Neuronal stem cell (in vitro differentiated cells): ENCODE results near the gene DDX3X.
A peak's percentile ranks its signal among the peaks of the same experiment; 100 is the strongest.

Experiments used
- DNase-seq: peaks from one replicate; pipeline ENCODE4 v3.0.0-alpha.2; 2013; ENCODE audit warnings: low spot score
- H2AFZ ChIP-seq: one replicate; pipeline ENCODE4 v1.6.1; 2013; ENCODE audit warnings: mild to moderate bottlenecking, low read length, inconsistent platforms
- H2AK5ac ChIP-seq: 2 replicates; pipeline ENCODE4 v1.6.1; 2013; ENCODE audit warnings: low read depth, mild to moderate bottlenecking, inconsistent platforms, low read length, moderate library complexity, mixed read lengths
- H2BK120ac ChIP-seq: 2 replicates; pipeline ENCODE4 v1.6.1; 2013; ENCODE audit warnings: low read depth, mild to moderate bottlenecking, inconsistent platforms, low read length, moderate library complexity, mixed read lengths
- H2BK12ac ChIP-seq: one replicate; pipeline ENCODE4 v1.6.1; 2013; ENCODE audit warnings: low read length, inconsistent platforms
- H2BK15ac ChIP-seq: 2 replicates; pipeline ENCODE4 v1.6.1; 2013; ENCODE audit warnings: mild to moderate bottlenecking, low read length, inconsistent platforms, mixed read lengths
- H2BK5ac ChIP-seq: one replicate; pipeline ENCODE4 v1.6.1; 2013; ENCODE audit warnings: inconsistent platforms, mild to moderate bottlenecking, low read length, moderate library complexity
- H3K14ac ChIP-seq: one replicate; pipeline ENCODE4 v1.6.1; 2013; ENCODE audit warnings: low read length, inconsistent platforms
- H3K18ac ChIP-seq: 2 replicates; pipeline ENCODE4 v1.6.1; 2013; ENCODE audit warnings: low read length, inconsistent platforms
- H3K23ac ChIP-seq: 2 replicates; pipeline ENCODE4 v1.6.1; 2013; ENCODE audit warnings: low read depth, mild to moderate bottlenecking, mixed read lengths, low read length, inconsistent platforms; ENCODE audit not compliant: poor library complexity
- H3K27ac ChIP-seq: replicated peaks from 3 replicates; pipeline ENCODE4 v1.5.1; 2013; ENCODE audit warnings: low read length, inconsistent platforms
- H3K27me3 ChIP-seq, 3 experiments: 2 replicates each; pipeline ENCODE4 v1.6.1; 2013; ENCODE audit warnings: low read length in 3 of 3, mild to moderate bottlenecking in 2 of 3, inconsistent platforms in 1 of 3, low read depth in 1 of 3, mixed read lengths in 1 of 3, moderate library complexity in 1 of 3; ENCODE audit not compliant: control insufficient read depth in 3 of 3, insufficient read depth in 3 of 3
- H3K36me3 ChIP-seq, 2 donors: replicated peaks in 1 of 2; 2 replicates each; pipeline ENCODE4 v1.6.1; 2013; ENCODE audit warnings: low read length in 2 of 2; ENCODE audit not compliant: control insufficient read depth in 2 of 2, insufficient read depth in 2 of 2
- H3K4ac ChIP-seq: 2 replicates; pipeline ENCODE4 v1.6.1; 2013; ENCODE audit warnings: inconsistent platforms, mild to moderate bottlenecking, low read length, moderate library complexity
- H3K4me1 ChIP-seq, 2 donors: 1 replicate in 1 of 2; 2 replicates in 1 of 2; pipeline ENCODE4 v1.6.1; 2013; ENCODE audit warnings: low read length in 2 of 2, low read depth in 1 of 2; ENCODE audit not compliant: control insufficient read depth in 2 of 2, insufficient read depth in 1 of 2
- H3K4me2 ChIP-seq: one replicate; pipeline ENCODE4 v1.6.1; 2013; ENCODE audit warnings: mild to moderate bottlenecking, low read length, inconsistent platforms; ENCODE audit not compliant: insufficient read depth, poor library complexity, severe bottlenecking
- H3K4me3 ChIP-seq, 2 donors: 2 replicates each; pipeline ENCODE4 v1.5.1; 2013; ENCODE audit warnings: low read length in 2 of 2, mild to moderate bottlenecking in 2 of 2, inconsistent platforms in 1 of 2, moderate library complexity in 1 of 2
- H3K79me1 ChIP-seq: one replicate; pipeline ENCODE4 v1.6.1; 2013; ENCODE audit warnings: low read depth, mild to moderate bottlenecking, inconsistent platforms, low read length, moderate library complexity
- H3K9ac ChIP-seq: one replicate; pipeline ENCODE4 v1.6.1; 2013; ENCODE audit warnings: mild to moderate bottlenecking, low read depth, low read length, inconsistent platforms; ENCODE audit not compliant: poor library complexity
- H3K9me3 ChIP-seq, 2 donors: replicated peaks in 1 of 2; 2 replicates each; pipeline versions ENCODE3 to v1.6.1; 2013; ENCODE audit warnings: low read length in 2 of 2, mild to moderate bottlenecking in 2 of 2, inconsistent platforms in 1 of 2, low read depth in 1 of 2, mixed read lengths in 1 of 2, moderate library complexity in 1 of 2; ENCODE audit not compliant: control insufficient read depth in 2 of 2, insufficient read depth in 1 of 2
- H4K8ac ChIP-seq: one replicate; pipeline ENCODE4 v1.6.1; 2013; ENCODE audit warnings: low read depth, mild to moderate bottlenecking, inconsistent platforms, low read length, moderate library complexity
- H4K91ac ChIP-seq: one replicate; pipeline ENCODE4 v1.6.1; 2013; ENCODE audit warnings: low read length, low read depth, mild to moderate bottlenecking, inconsistent platforms; ENCODE audit not compliant: poor library complexity
- WGBS, 2 donors: extraction: QIAGEN DNeasy Blood & Tissue Kit; methylation state at CpG; one replicate each; pipeline ENCODE4 v1.1.7; 2013; ENCODE audit warnings: missing lambda C conversion rate in 2 of 2, mixed read lengths in 1 of 2; ENCODE audit not compliant: insufficient read length in 2 of 2, insufficient replicate concordance in 1 of 2; ENCODE audit errors: extremely low coverage in 2 of 2; 5-methylcytosine and 5-hydroxymethylcytosine counted together

Gene DDX3X

DNA sequence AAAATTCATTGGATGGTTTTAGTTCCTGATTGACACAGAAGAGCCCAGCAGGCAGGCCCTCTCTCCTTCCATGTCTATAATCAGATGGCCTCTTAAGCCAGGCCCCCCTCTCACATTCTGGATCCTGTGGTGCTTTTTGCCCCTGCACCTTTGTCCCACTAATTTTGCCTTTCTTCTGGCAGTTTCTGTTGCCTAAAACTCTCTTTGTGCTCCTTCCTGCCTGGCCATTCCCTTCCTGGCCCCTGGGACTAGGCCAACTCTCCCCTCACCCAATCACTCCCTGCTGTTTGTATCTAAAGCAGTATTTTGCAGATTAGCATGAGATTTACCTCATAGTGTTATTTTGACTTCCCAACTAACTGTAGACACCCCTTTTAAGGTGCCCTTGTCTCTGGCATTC is 42.7 kb upstream of the DDX3X start:
- Histone ChIP-seq H2AFZ (peak overlapping the region; percentile 12), H2BK15ac (no peak overlapping the region), H3K4me3 (no peak overlapping the region), H4K91ac (no peak overlapping the region), H3K18ac (no peak overlapping the region), H3K9ac (no peak overlapping the region), H3K14ac (no peak overlapping the region), H3K79me1 (no peaks in the 10 kb centered on the region), H3K27ac (peak overlapping the region; percentile 68), H3K4me1 (peaks cover 0 to 4% of the 10 kb centered on the region in 2 donors), H3K4me2 (no peak overlapping the region), H2BK120ac (no peak overlapping the region), H2AK5ac (no peak overlapping the region), H3K4ac (no peak overlapping the region), H3K36me3 (no peaks in the 10 kb centered on the region), H3K9me3 (peaks cover 3 to 6% of the 10 kb centered on the region in 2 donors), H3K27me3 (no peaks in the 10 kb centered on the region), H2BK12ac (no peak overlapping the region), H3K23ac (no peak overlapping the region), H4K8ac (no peak overlapping the region), H2BK5ac (no peak overlapping the region)
- DNase-seq: no peak

DNA sequence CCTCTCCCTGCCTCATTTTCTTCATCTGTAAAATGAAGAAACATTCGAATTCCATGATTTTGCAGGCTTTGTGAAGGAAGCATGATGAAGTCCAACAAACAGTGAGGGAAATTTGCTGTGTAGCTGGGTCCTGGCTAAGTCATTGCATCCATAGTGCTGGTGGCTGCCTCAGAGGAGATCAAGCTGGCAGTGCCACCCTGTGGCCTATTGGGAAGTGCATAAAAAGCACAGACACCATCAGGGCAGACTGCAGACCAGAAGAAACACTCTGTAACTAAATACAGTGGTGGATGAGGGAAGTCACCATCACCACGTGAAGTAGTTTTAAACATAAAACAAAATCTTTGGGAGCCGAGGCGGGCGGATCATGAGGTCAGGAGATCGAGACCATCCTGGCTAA is 40.7 kb upstream of the DDX3X start:
- no peak overlapping the region for H2BK120ac ChIP-seq
- no peak overlapping the region for H2AFZ ChIP-seq
- no peak overlapping the region for H3K23ac ChIP-seq
- H2BK15ac ChIP-seq: no peak overlapping the region
- H3K4ac ChIP-seq: no peak overlapping the region
- H2BK12ac ChIP-seq: no peak overlapping the region
- H3K27me3 ChIP-seq: no peaks in the 10 kb centered on the region
- no peak overlapping the region for H3K27ac ChIP-seq
- peaks cover 3 to 6% of the 10 kb centered on the region in 2 donors for H3K9me3 ChIP-seq
- H3K4me2 ChIP-seq: no peak overlapping the region
- no peak overlapping the region for H3K4me3 ChIP-seq
- no peak for DNase-seq
- no peak overlapping the region for H3K18ac ChIP-seq
- H3K79me1 ChIP-seq: no peaks in the 10 kb centered on the region
- WGBS, 2 donors: no CpG with 5 or more reads among the region's 6 CpGs
- no peak overlapping the region for H2AK5ac ChIP-seq
- H3K36me3 ChIP-seq: no peaks in the 10 kb centered on the region
- no peak overlapping the region for H2BK5ac ChIP-seq
- H3K4me1 ChIP-seq: peaks cover 0 to 4% of the 10 kb centered on the region in 2 donors
- H3K14ac ChIP-seq: no peak overlapping the region
- no peak overlapping the region for H4K91ac ChIP-seq
- no peak overlapping the region for H4K8ac ChIP-seq
- H3K9ac ChIP-seq: no peak overlapping the region

DNA sequence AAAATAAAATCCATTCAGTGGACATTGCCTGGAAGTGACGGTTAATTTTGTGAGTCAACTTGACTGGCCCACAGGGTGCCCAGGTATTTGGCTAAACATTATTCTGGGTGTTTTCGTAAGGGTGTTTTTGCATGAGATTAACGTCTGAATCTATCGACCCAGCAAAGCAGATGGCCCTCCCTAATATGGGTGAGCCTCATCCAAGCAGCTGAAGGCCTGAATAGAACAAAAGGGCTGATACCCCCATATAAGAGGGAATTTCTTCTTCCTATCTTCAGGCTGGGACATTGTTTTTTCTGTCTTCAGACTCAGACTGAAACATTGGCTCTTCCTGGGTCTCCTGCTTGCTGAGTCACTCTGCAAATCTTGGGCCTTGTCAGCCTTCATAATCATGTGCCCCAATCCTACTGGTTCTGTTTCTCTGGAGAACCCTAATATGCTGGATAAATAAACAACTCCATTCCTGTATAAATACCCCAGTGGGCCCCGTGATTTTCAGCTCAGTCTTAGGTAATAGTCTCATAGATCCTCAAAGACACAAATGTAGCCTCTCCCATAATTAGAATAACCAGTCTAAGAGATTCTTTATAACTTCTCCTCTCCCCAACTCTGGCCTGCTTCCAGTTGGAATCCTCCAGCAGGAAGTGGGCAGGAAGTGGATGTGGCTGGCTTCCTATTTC is 33.1 kb upstream of the DDX3X start:
- WGBS, 2 donors: no CpG with 5 or more reads among the region's 5 CpGs

DNA sequence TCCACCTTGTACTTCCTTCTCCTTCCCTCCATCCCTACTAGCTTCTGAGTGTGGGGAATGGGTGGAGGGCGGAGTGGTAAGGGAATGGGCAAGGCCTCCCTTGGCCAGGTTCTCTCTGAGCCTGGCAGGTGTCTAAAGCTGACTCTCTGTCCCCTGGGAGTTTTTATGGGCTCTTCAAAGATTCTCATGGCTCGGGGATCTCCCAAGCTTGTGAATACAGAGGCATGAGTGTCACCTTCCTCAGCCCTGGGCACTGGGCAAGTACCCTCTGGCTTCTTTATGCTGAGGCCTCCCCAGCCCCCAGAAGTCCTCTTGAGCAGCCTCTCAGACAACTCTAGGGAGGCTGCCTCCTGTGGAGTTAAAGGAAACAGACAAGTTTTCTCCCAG is 32.5 kb upstream of the DDX3X start:
- Histone ChIP-seq H2BK12ac (no peak overlapping the region), H2BK120ac (no peak overlapping the region), H3K27ac (no peak overlapping the region), H3K27me3 (no peaks in the 10 kb centered on the region), H3K18ac (no peak overlapping the region), H3K4ac (no peak overlapping the region), H3K14ac (no peak overlapping the region), H3K9ac (no peak overlapping the region), H3K36me3 (no peaks in the 10 kb centered on the region), H2BK15ac (no peak overlapping the region), H3K79me1 (no peaks in the 10 kb centered on the region), H2AFZ (no peak overlapping the region), H4K91ac (no peak overlapping the region), H3K4me1 (no peaks in the 10 kb centered on the region), H3K23ac (no peak overlapping the region), H2AK5ac (no peak overlapping the region), H4K8ac (no peak overlapping the region), H3K4me2 (no peak overlapping the region), H2BK5ac (no peak overlapping the region), H3K9me3 (no peaks in the 10 kb centered on the region), H3K4me3 (no peak overlapping the region)
- WGBS, 2 donors: no CpG with 5 or more reads among the region's 2 CpGs
- DNase-seq: no peak

More for the DNA sequence above, 33.1 kb upstream of the DDX3X start:
- no peak overlapping the region for H3K14ac ChIP-seq
- DNase-seq: no peak
- no peaks in the 10 kb centered on the region for H3K4me1 ChIP-seq
- H3K79me1 ChIP-seq: no peaks in the 10 kb centered on the region
- H4K91ac ChIP-seq: no peak overlapping the region
- H2BK5ac ChIP-seq: no peak overlapping the region
- no peak overlapping the region for H3K9ac ChIP-seq
- H3K4ac ChIP-seq: no peak overlapping the region
- H3K9me3 ChIP-seq: no peaks in the 10 kb centered on the region
- H3K23ac ChIP-seq: no peak overlapping the region
- no peak overlapping the region for H2BK15ac ChIP-seq
- no peak overlapping the region for H2BK120ac ChIP-seq
- H3K27ac ChIP-seq: no peak overlapping the region
- no peak overlapping the region for H3K4me2 ChIP-seq
- H4K8ac ChIP-seq: no peak overlapping the region
- H2BK12ac ChIP-seq: no peak overlapping the region
- H3K4me3 ChIP-seq: no peak overlapping the region
- H3K27me3 ChIP-seq: no peaks in the 10 kb centered on the region
- H3K36me3 ChIP-seq: no peaks in the 10 kb centered on the region
- H2AK5ac ChIP-seq: no peak overlapping the region
- no peak overlapping the region for H3K18ac ChIP-seq
- H2AFZ ChIP-seq: no peak overlapping the region
